ENCODE data around the gene CARNS1. TPM values are rescaled to one million over a fixed set of nuclear protein-coding genes. Genes with fewer than 3 reads are reported as not detected.

Gene CARNS1
- polyA plus RNA-seq, 1 donor (not counting 4 experiments of a cell fraction or from before 2014, with no cell fraction given) = not detected

GRCh38 chr11:67428052-67429001 lies 12.8 kb downstream of the CARNS1 start, which contains the start of gene RPS6KB2:
RPS6KB2 (plus strand) TSS chr11:67428494; CDS start chr11:67428546, 52 bp downstream.
- TF ChIP-seq, protein P1, sequence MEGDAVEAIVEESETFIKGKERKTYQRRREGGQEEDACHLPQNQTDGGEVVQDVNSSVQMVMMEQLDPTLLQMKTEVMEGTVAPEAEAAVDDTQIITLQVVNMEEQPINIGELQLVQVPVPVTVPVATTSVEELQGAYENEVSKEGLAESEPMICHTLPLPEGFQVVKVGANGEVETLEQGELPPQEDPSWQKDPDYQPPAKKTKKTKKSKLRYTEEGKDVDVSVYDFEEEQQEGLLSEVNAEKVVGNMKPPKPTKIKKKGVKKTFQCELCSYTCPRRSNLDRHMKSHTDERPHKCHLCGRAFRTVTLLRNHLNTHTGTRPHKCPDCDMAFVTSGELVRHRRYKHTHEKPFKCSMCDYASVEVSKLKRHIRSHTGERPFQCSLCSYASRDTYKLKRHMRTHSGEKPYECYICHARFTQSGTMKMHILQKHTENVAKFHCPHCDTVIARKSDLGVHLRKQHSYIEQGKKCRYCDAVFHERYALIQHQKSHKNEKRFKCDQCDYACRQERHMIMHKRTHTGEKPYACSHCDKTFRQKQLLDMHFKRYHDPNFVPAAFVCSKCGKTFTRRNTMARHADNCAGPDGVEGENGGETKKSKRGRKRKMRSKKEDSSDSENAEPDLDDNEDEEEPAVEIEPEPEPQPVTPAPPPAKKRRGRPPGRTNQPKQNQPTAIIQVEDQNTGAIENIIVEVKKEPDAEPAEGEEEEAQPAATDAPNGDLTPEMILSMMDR (optimal IDR thresholded peaks at IDR 0.05 in 1 of 3, IDR thresholded peaks at IDR 0.05 in 1 of 3, conservative IDR thresholded peaks at IDR 0.05 in 1 of 3; ENCODE audit: extremely low read depth in 1 of 3, insufficient read depth in 2 of 3, low read length in 3 of 3) = no peak
- no peak for TF ChIP-seq EZH2 (IDR thresholded peaks at IDR 0.05; ENCODE audit: low read length)
- H3K9ac ChIP-seq (ENCODE audit: control insufficient read depth, extremely low read depth, insufficient read depth, low read length) = peak within 1 kb of the TSS; percentile 97
- peak within 1 kb of the TSS; percentile 77 to 98 (median 97) for H3K4me3 ChIP-seq (ENCODE audit: control insufficient read depth in 2 of 3, extremely low read depth in 1 of 3, insufficient read depth in 2 of 3, low read depth in 1 of 3, low read length in 3 of 3)
- peak within 1 kb of the TSS; percentile 90 for H3K27ac ChIP-seq (ENCODE audit: control insufficient read depth, insufficient read depth, low read length)
- H3K4me2 ChIP-seq (ENCODE audit: control insufficient read depth, extremely low read depth, insufficient read depth, low read depth, low read length) = peak within 1 kb of the TSS; percentile 98
- DNase-seq (ENCODE audit: low read depth, low spot score) (peak; percentile 79), FAIRE-seq (peak; percentile 86)
- dilution Hi-C loops (cut with MboI; ENCODE audit: extremely low pct_ligation_motif_present, low sequenced_read_pairs) = no loop called here
- H3K36me3 ChIP-seq (ENCODE audit: control insufficient read depth in 2 of 2, extremely low read depth in 1 of 2, insufficient read depth in 2 of 2, low read length in 2 of 2) = peaks cover 15 to 28% of the 10 kb centered on the region in 2 experiments
- peaks cover 27% of the 10 kb centered on the region for H3K79me2 ChIP-seq (ENCODE audit: control insufficient read depth, insufficient read depth, low read length)
- no peaks in the 10 kb centered on the region for H3K27me3 ChIP-seq (ENCODE audit: control insufficient read depth, extremely low read depth, insufficient read depth, low read length)
- no peaks in the 10 kb centered on the region for H3K9me1 ChIP-seq (ENCODE audit: control insufficient read depth, extremely low read depth, insufficient read depth, low read length)
- H3K4me1 ChIP-seq (ENCODE audit: control insufficient read depth, extremely low read depth, insufficient read depth, low read length) = peaks cover 19% of the 10 kb centered on the region
- no peaks in the 10 kb centered on the region for H4K20me1 ChIP-seq (ENCODE audit: control insufficient read depth, extremely low read depth, insufficient read depth, low read length)
- H2AFZ ChIP-seq (ENCODE audit: control insufficient read depth, low read length) = peak within 1 kb of the TSS; percentile 99
- H3K9me3 ChIP-seq (ENCODE audit: control insufficient read depth, low read depth, low read length) = no peaks in the 10 kb centered on the region

GRCh38 chr11:67429038-67429668 lies 13.7 kb downstream of the CARNS1 start:
- H2AFZ ChIP-seq (ENCODE audit: control insufficient read depth, low read length) = peak overlapping the region; percentile 90

More at GRCh38 chr11:67429038-67429668, 13.7 kb downstream of the CARNS1 start:
- peak overlapping the region; percentile 90 for H3K27ac ChIP-seq (ENCODE audit: control insufficient read depth, insufficient read depth, low read length)
- peak overlapping the region; percentile 77 to 98 (median 97) for H3K4me3 ChIP-seq (ENCODE audit: control insufficient read depth in 2 of 3, extremely low read depth in 1 of 3, insufficient read depth in 2 of 3, low read depth in 1 of 3, low read length in 3 of 3)
- peaks cover 18% of the 10 kb centered on the region for H3K4me1 ChIP-seq (ENCODE audit: control insufficient read depth, extremely low read depth, insufficient read depth, low read length)
- H4K20me1 ChIP-seq (ENCODE audit: control insufficient read depth, extremely low read depth, insufficient read depth, low read length) = no peaks in the 10 kb centered on the region
- TF ChIP-seq EZH2 (IDR thresholded peaks at IDR 0.05; ENCODE audit: low read length) = no peak
- TF ChIP-seq, protein P1 (optimal IDR thresholded peaks at IDR 0.05 in 1 of 3, IDR thresholded peaks at IDR 0.05 in 1 of 3, conservative IDR thresholded peaks at IDR 0.05 in 1 of 3; ENCODE audit: extremely low read depth in 1 of 3, insufficient read depth in 2 of 3, low read length in 3 of 3) = no peak
- peak; percentile 59 for DNase-seq (ENCODE audit: low read depth, low spot score)
- peak overlapping the region; percentile 97 for H3K9ac ChIP-seq (ENCODE audit: control insufficient read depth, extremely low read depth, insufficient read depth, low read length)
- peaks cover 27% of the 10 kb centered on the region for H3K79me2 ChIP-seq (ENCODE audit: control insufficient read depth, insufficient read depth, low read length)
- H3K9me3 ChIP-seq (ENCODE audit: control insufficient read depth, low read depth, low read length) = no peaks in the 10 kb centered on the region
- H3K9me1 ChIP-seq (ENCODE audit: control insufficient read depth, extremely low read depth, insufficient read depth, low read length) = no peaks in the 10 kb centered on the region
- peak overlapping the region; percentile 87 for H3K4me2 ChIP-seq (ENCODE audit: control insufficient read depth, extremely low read depth, insufficient read depth, low read depth, low read length)
- dilution Hi-C loops (cut with MboI; ENCODE audit: extremely low pct_ligation_motif_present, low sequenced_read_pairs) = no loop called here
- H3K36me3 ChIP-seq (ENCODE audit: control insufficient read depth in 2 of 2, extremely low read depth in 1 of 2, insufficient read depth in 2 of 2, low read length in 2 of 2) = peaks cover 23 to 36% of the 10 kb centered on the region in 2 experiments
- no peaks in the 10 kb centered on the region for H3K27me3 ChIP-seq (ENCODE audit: control insufficient read depth, extremely low read depth, insufficient read depth, low read length)
- FAIRE-seq = peak; percentile 74

Measured in keratinocyte (primary cell).